SK-N-SH treated with all-trans-retinoic acid at 6 μM for 48 hours (cell line): ENCODE results near the gene CSRP1.

ENCODE experiments used
- ATAC-seq: fragments of 200-7000 bp; cut with Tn5 transposase; 3 replicates; pipeline ENCODE4 v1.9.1; 2020; ENCODE audit warnings: mild to moderate bottlenecking, moderate library complexity
- ARNTL ChIP-seq: fragments of 450-650 bp; formaldehyde crosslinking; IDR thresholded peaks from 2 replicates; pipeline ENCODE4 v1.5.0; 2020; ENCODE audit warnings: low read depth, mild to moderate bottlenecking, moderate library complexity, borderline replicate concordance
- BACH2 ChIP-seq: fragments of 250-450 bp; sonication (Bioruptor Pico); IDR thresholded peaks from 2 replicates; pipeline ENCODE4 v1.9.0; 2021; ENCODE audit warnings: mild to moderate bottlenecking, borderline replicate concordance
- CREB5 ChIP-seq: fragments of 250-450 bp; sonication (Bioruptor Pico); IDR thresholded peaks from 2 replicates; pipeline ENCODE4 v1.5.1; 2020; ENCODE audit warnings: low read depth, mild to moderate bottlenecking, moderate library complexity
- CSDC2 ChIP-seq: fragments of 250-450 bp; sonication (Bioruptor Pico); IDR thresholded peaks from 2 replicates; pipeline ENCODE4 v1.5.0; 2020; ENCODE audit warnings: mild to moderate bottlenecking, moderate library complexity
- CSRNP3 ChIP-seq: fragments of 250-450 bp; sonication (Bioruptor Pico); IDR thresholded peaks from 2 replicates; pipeline ENCODE4 v1.5.1; 2021; ENCODE audit warnings: mild to moderate bottlenecking, moderate library complexity
- ESRRG ChIP-seq: fragments of 250-450 bp; sonication (Bioruptor Pico); IDR thresholded peaks from 2 replicates; pipeline ENCODE4 v1.6.1; 2021; ENCODE audit warnings: mild to moderate bottlenecking
- GLIS3 ChIP-seq: fragments of 250-450 bp; sonication (Bioruptor Pico); IDR thresholded peaks from 2 replicates; pipeline ENCODE4 v1.5.0; 2020; ENCODE audit warnings: mild to moderate bottlenecking, moderate library complexity
- ISL1 ChIP-seq: fragments of 250-450 bp; sonication (Bioruptor Pico); IDR thresholded peaks from 2 replicates; pipeline ENCODE4 v2.1.2; 2022; ENCODE audit warnings: mild to moderate bottlenecking, moderate library complexity
- OSR1 ChIP-seq: fragments of 250-450 bp; sonication (Bioruptor Pico); IDR thresholded peaks from 2 replicates; pipeline ENCODE4 v1.8.0; 2022; ENCODE audit warnings: moderate library complexity, mild to moderate bottlenecking, inconsistent platforms
- PATZ1 ChIP-seq: fragments of 250-450 bp; sonication (Bioruptor Pico); IDR thresholded peaks from 2 replicates; pipeline ENCODE4 v1.8.0; 2020; ENCODE audit warnings: mild to moderate bottlenecking, moderate library complexity, borderline replicate concordance
- POU6F1 ChIP-seq: fragments of 250-450 bp; sonication (Bioruptor Pico); IDR thresholded peaks from 2 replicates; pipeline ENCODE4 v1.8.0; 2021; ENCODE audit warnings: low read depth, mild to moderate bottlenecking, moderate library complexity, borderline replicate concordance
- PPARA ChIP-seq: fragments of 250-450 bp; sonication (Bioruptor Pico); IDR thresholded peaks from 2 replicates; pipeline ENCODE4 v1.5.0; 2020; ENCODE audit warnings: mild to moderate bottlenecking, borderline replicate concordance
- RARB ChIP-seq: fragments of 250-450 bp; sonication (Bioruptor Pico); IDR thresholded peaks from 2 replicates; pipeline ENCODE4 v1.8.0; 2021; ENCODE audit warnings: mild to moderate bottlenecking, moderate library complexity
- SNAI2 ChIP-seq: fragments of 250-450 bp; sonication (Bioruptor Pico); IDR thresholded peaks from 2 replicates; pipeline ENCODE4 v1.5.0; 2020; ENCODE audit warnings: mild to moderate bottlenecking, moderate library complexity
- TCF4 ChIP-seq: fragments of 250-450 bp; sonication (Bioruptor Pico); IDR thresholded peaks from 2 replicates; pipeline ENCODE4 v1.8.0; 2021; ENCODE audit warnings: mild to moderate bottlenecking, moderate library complexity, borderline replicate concordance
- TOX ChIP-seq: fragments of 250-450 bp; sonication (Bioruptor Pico); IDR thresholded peaks from 2 replicates; pipeline ENCODE4 v1.8.0; 2021; ENCODE audit warnings: mild to moderate bottlenecking, moderate library complexity, borderline replicate concordance
- TSHZ2 ChIP-seq: fragments of 250-450 bp; sonication (Bioruptor Pico); IDR thresholded peaks from 2 replicates; pipeline ENCODE4 v1.5.0; 2020; ENCODE audit warnings: mild to moderate bottlenecking, moderate library complexity
- ZC3H10 ChIP-seq: fragments of 250-450 bp; sonication (Bioruptor Pico); IDR thresholded peaks from 2 replicates; pipeline ENCODE4 v1.5.1; 2021; ENCODE audit warnings: mild to moderate bottlenecking, moderate library complexity
- ZFP3 ChIP-seq: fragments of 250-450 bp; sonication (Bioruptor Pico); IDR thresholded peaks from 2 replicates; pipeline ENCODE4 v1.5.0; 2020; ENCODE audit warnings: mild to moderate bottlenecking, moderate library complexity
- ZFP30 ChIP-seq: fragments of 450-650 bp; formaldehyde crosslinking; IDR thresholded peaks from 2 replicates; pipeline ENCODE4 v1.5.0; 2022; ENCODE audit warnings: mild to moderate bottlenecking, moderate library complexity
- ZNF565 ChIP-seq: fragments of 450-650 bp; formaldehyde crosslinking; conservative IDR thresholded peaks from 2 replicates; pipeline ENCODE4 v1.5.0; 2020; ENCODE audit warnings: low read depth, mild to moderate bottlenecking, moderate library complexity
- ZNF70 ChIP-seq: fragments of 450-650 bp; formaldehyde crosslinking; IDR thresholded peaks from 2 replicates; pipeline ENCODE4 v1.5.0; 2020; ENCODE audit warnings: mild to moderate bottlenecking, moderate library complexity
- ZNF8 ChIP-seq: fragments of 450-650 bp; formaldehyde crosslinking; IDR thresholded peaks from 2 replicates; pipeline ENCODE4 v1.5.0; 2020; ENCODE audit warnings: mild to moderate bottlenecking, moderate library complexity

CSRP1 gene

GRCh38 chr1:201504179-201504631, 2.7 kb downstream of the CSRP1 start:
- no peak for ATAC-seq

GRCh38 chr1:201503397-201504176, 3.3 kb downstream of the CSRP1 start:
- peak; percentile 76 for ATAC-seq
- TF ChIP-seq ESRRG (CRISPR knock-in tag) (no peak), POU6F1 (no peak), CREB5 (CRISPR knock-in tag) (no peak; the same call in 1 of the 2 replicates), TOX (CRISPR knock-in tag) (peak; percentile 92), ZNF8 (CRISPR knock-in tag) (no peak), ZNF565 (CRISPR knock-in tag) (no peak), RARB (CRISPR knock-in tag) (peak; percentile 17; the same call in 1 of the 2 replicates), TSHZ2 (CRISPR knock-in tag) (no peak), BACH2 (CRISPR knock-in tag) (no peak), ZFP30 (CRISPR knock-in tag) (no peak), PATZ1 (CRISPR knock-in tag) (peak; percentile 95), ISL1 (CRISPR knock-in tag) (no peak), PPARA (CRISPR knock-in tag) (no peak), ZNF70 (CRISPR knock-in tag) (no peak), ARNTL (CRISPR knock-in tag) (no peak), ZC3H10 (peak; percentile 53), TCF4 (CRISPR knock-in tag) (no peak), GLIS3 (CRISPR knock-in tag) (no peak), OSR1 (CRISPR knock-in tag) (no peak), CSDC2 (CRISPR knock-in tag) (no peak), CSRNP3 (CRISPR knock-in tag) (no peak), SNAI2 (0 out of 2 replicates have a peak, but pooled peaks have one; percentile 42), ZFP3 (CRISPR knock-in tag) (no peak)

More at GRCh38 chr1:201504179-201504631, 2.7 kb downstream of the CSRP1 start:
- TF ChIP-seq POU6F1, result no peak
- peak; percentile 52 for TF ChIP-seq TOX (CRISPR knock-in tag)
- TF ChIP-seq ZC3H10, result peak; percentile 68; the same call in 1 of the 2 replicates
